IMR-90 (cell line): ENCODE measurements around the gene ETNK1. TPM values are rescaled to one million over a fixed set of nuclear protein-coding genes. Genes with fewer than 3 reads are reported as not detected.

Source experiments
- ATAC-seq: fragments of 200-7000 bp; cut with Tn5 transposase; 2 replicates; pipeline ENCODE4 v1.9.1; 2020; ENCODE audit warnings: low read depth, mild to moderate bottlenecking, moderate library complexity
- BruUV-seq: library from RNA; stranded (reverse); fragments of 400-500 nt; replicated peaks from 2 replicates; lab custom pipeline; 2021; lab: Mats Ljungman, UMichigan
- CTCF ChIA-PET: fragments of 300-600 bp; formaldehyde crosslinking; extraction: SDS; loops from one replicate; lab custom pipeline; 2021; ENCODE audit warnings: antibody characterized with exemption; lab: Yijun Ruan, JAX
- POLR2A ChIA-PET: fragments of 300-600 bp; sonication (Branson Sonifier 250); formaldehyde crosslinking; loops from one replicate; lab custom pipeline; 2022; ENCODE audit warnings: antibody characterized with exemption; ENCODE audit not compliant: unreplicated experiment; lab: Charles Lee
- DNase-seq: peaks from one replicate; pipeline ENCODE4 v3.0.0; 2013
- H2AFZ ChIP-seq: replicated peaks from 2 replicates; pipeline ENCODE3; 2013; ENCODE audit warnings: low read length, mild to moderate bottlenecking; ENCODE audit not compliant: poor library complexity
- H2AK5ac ChIP-seq: 2 replicates; pipeline ENCODE4 v1.6.1; 2013; ENCODE audit warnings: low read depth, low read length, inconsistent platforms
- H2AK9ac ChIP-seq: replicated peaks from 2 replicates; pipeline ENCODE3; 2013; ENCODE audit warnings: mild to moderate bottlenecking, low read depth, low read length, moderate library complexity; ENCODE audit not compliant: poor library complexity
- H2BK120ac ChIP-seq: 2 replicates; pipeline ENCODE4 v1.6.1; 2013; ENCODE audit warnings: low read depth, low read length, inconsistent platforms
- H2BK15ac ChIP-seq: 3 replicates; pipeline ENCODE4 v1.6.1; 2013; ENCODE audit warnings: low read depth, low read length, inconsistent platforms
- H2BK20ac ChIP-seq: 2 replicates; pipeline ENCODE4 v1.6.1; 2013; ENCODE audit warnings: low read depth, mild to moderate bottlenecking, inconsistent platforms, low read length, moderate library complexity
- H2BK5ac ChIP-seq: 2 replicates; pipeline ENCODE4 v1.6.1; 2013; ENCODE audit warnings: mild to moderate bottlenecking, low read depth, low read length, inconsistent platforms; ENCODE audit not compliant: poor library complexity, severe bottlenecking
- H3K14ac ChIP-seq: replicated peaks from 2 replicates; pipeline ENCODE4 v1.6.1; 2013; ENCODE audit warnings: low read depth, low read length, inconsistent platforms
- H3K18ac ChIP-seq: 2 replicates; pipeline ENCODE4 v1.6.1; 2013; ENCODE audit warnings: low read depth, low read length, control low read depth
- H3K23ac ChIP-seq: 2 replicates; pipeline ENCODE4 v1.6.1; 2013; ENCODE audit warnings: low read depth, low read length, inconsistent platforms
- H3K27ac ChIP-seq: 2 replicates; pipeline ENCODE4 v1.5.1; 2013; ENCODE audit warnings: mild to moderate bottlenecking, control low read depth, low read length; ENCODE audit not compliant: insufficient read depth
- H3K27me3 ChIP-seq: 2 replicates; pipeline ENCODE4 v1.6.1; 2013; ENCODE audit warnings: low read length; ENCODE audit not compliant: control insufficient read depth, insufficient read depth
- H3K36me3 ChIP-seq: 2 replicates; pipeline ENCODE4 v1.6.1; 2013; ENCODE audit warnings: low read length, mixed read lengths; ENCODE audit not compliant: control insufficient read depth, insufficient read depth
- H3K4ac ChIP-seq: 2 replicates; pipeline ENCODE4 v1.6.1; 2013; ENCODE audit warnings: low read depth, low read length, inconsistent platforms
- H3K4me1 ChIP-seq: 2 replicates; pipeline ENCODE4 v1.6.1; 2013; ENCODE audit warnings: low read length, mixed read lengths; ENCODE audit not compliant: control insufficient read depth, insufficient read depth
- H3K4me2 ChIP-seq: 2 replicates; pipeline ENCODE4 v1.6.1; 2013; ENCODE audit warnings: low read depth, mild to moderate bottlenecking, control low read depth, low read length, moderate library complexity
- H3K4me3 ChIP-seq: 2 replicates; pipeline ENCODE4 v1.5.1; 2013; ENCODE audit warnings: low read depth, mild to moderate bottlenecking, control low read depth, low read length, moderate library complexity; ENCODE audit not compliant: insufficient read depth
- H3K56ac ChIP-seq: 2 replicates; pipeline ENCODE4 v1.6.1; 2013; ENCODE audit warnings: low read length, inconsistent platforms; ENCODE audit not compliant: insufficient read depth; ENCODE audit errors: extremely low read depth
- H3K79me1 ChIP-seq, 2 experiments: 2 replicates each; pipeline ENCODE4 v1.6.1; 2013; ENCODE audit warnings: low read length in 2 of 2, inconsistent platforms in 1 of 2, low read depth in 1 of 2
- H3K9ac ChIP-seq: 2 replicates; pipeline ENCODE4 v1.6.1; 2013; ENCODE audit warnings: low read depth, low read length, control low read depth
- H3K9me1 ChIP-seq: 2 replicates; pipeline ENCODE4 v1.6.1; 2013; ENCODE audit warnings: low read length, inconsistent platforms; ENCODE audit not compliant: insufficient read depth
- H3K9me3 ChIP-seq: 2 replicates; pipeline ENCODE4 v1.6.1; 2013; ENCODE audit warnings: low read length; ENCODE audit not compliant: control insufficient read depth, insufficient read depth
- H4K20me1 ChIP-seq: 2 replicates; pipeline ENCODE4 v1.6.1; 2013; ENCODE audit warnings: low read length, inconsistent platforms; ENCODE audit not compliant: insufficient read depth
- H4K5ac ChIP-seq: 2 replicates; pipeline ENCODE4 v1.6.1; 2013; ENCODE audit warnings: mild to moderate bottlenecking, low read depth, low read length, control low read depth
- H4K8ac ChIP-seq, 2 experiments: 2 replicates each; pipeline ENCODE4 v1.6.1; 2013; ENCODE audit warnings: low read depth in 2 of 2, low read length in 2 of 2, control low read depth in 1 of 2, inconsistent platforms in 1 of 2
- H4K91ac ChIP-seq: 2 replicates; pipeline ENCODE4 v1.6.1; 2013; ENCODE audit warnings: low read depth, low read length, inconsistent platforms; ENCODE audit not compliant: insufficient read depth
- BHLHE40 ChIP-seq: fragments of 150-350 bp; IDR thresholded peaks from 2 replicates; pipeline ENCODE4 v1.6.1; 2016; ENCODE audit warnings: mild to moderate bottlenecking, low read depth, low read length
- FOS ChIP-seq: fragments of 150-350 bp; IDR thresholded peaks from 2 replicates; pipeline ENCODE4 v1.6.1; 2016; ENCODE audit warnings: low read depth, low read length
- MAFK ChIP-seq: IDR thresholded peaks from 2 replicates; pipeline ENCODE4 v1.6.1; 2012; ENCODE audit warnings: low read depth, low read length, improper control_type of control experiment
- MAZ ChIP-seq: IDR thresholded peaks from 2 replicates; pipeline ENCODE4 v1.6.1; 2012; ENCODE audit warnings: low read depth, mild to moderate bottlenecking, low read length, improper control_type of control experiment, moderate library complexity, borderline replicate concordance
- MXI1 ChIP-seq: IDR thresholded peaks from 2 replicates; pipeline ENCODE4 v1.6.1; 2012; ENCODE audit warnings: low read depth, mild to moderate bottlenecking, low read length, moderate library complexity, borderline replicate concordance
- NFE2L2 ChIP-seq: fragments of 150-350 bp; IDR thresholded peaks from 2 replicates; pipeline ENCODE4 v1.6.1; 2016; ENCODE audit warnings: low read depth, mild to moderate bottlenecking, low read length
- POLR2A ChIP-seq: IDR thresholded peaks from 2 replicates; pipeline ENCODE4 v1.6.1; 2012; ENCODE audit warnings: mild to moderate bottlenecking, low read depth, low read length
- SMC3 ChIP-seq: fragments of 150-350 bp; IDR thresholded peaks from 2 replicates; pipeline ENCODE4 v1.6.1; 2016; ENCODE audit warnings: low read depth, mild to moderate bottlenecking, antibody characterized with exemption, low read length, moderate library complexity
- WGBS, 2 experiments: methylation state at CpG; one replicate each; pipeline versions ENCODE4 v1.1.5 to v1.1.7; 2013; ENCODE audit warnings: missing lambda C conversion rate in 2 of 2; ENCODE audit not compliant: insufficient read length in 1 of 2; ENCODE audit errors: extremely low coverage in 2 of 2; 5-methylcytosine and 5-hydroxymethylcytosine counted together
- dilution Hi-C: fragments of 300-500 bp; cut with HindIII; formaldehyde crosslinking; loops from one replicate; pipeline ENCODE4 v1.14.3; 2018; ENCODE audit warnings: low sequenced_read_pairs; ENCODE audit not compliant: unreplicated experiment
- in situ Hi-C: fragments of 300-500 bp; cut with MboI; formaldehyde crosslinking; loops from 3 replicates; pipeline ENCODE4 v1.14.3; 2019; ENCODE audit warnings: low sequenced_read_pairs, inconsistent platforms, mixed read lengths
- intact Hi-C: fragments of 100-400 bp; cut with micrococcal nuclease; formaldehyde crosslinking; loops from 2 replicates; pipeline ENCODE4 v1.10.0; 2022
- polyA plus RNA-seq, 3 experiments: library from polyadenylated mRNA; depleted of rRNA; stranded (reverse); fragments of >200 nt; gene quantifications; 2 replicates each; pipeline ENCODE4 v1.2.3, GENCODE V29; 2012; ENCODE audit warnings: low replicate concordance in 1 of 3
- total RNA-seq: library from RNA; depleted of rRNA; stranded (reverse); fragments of >200 nt; gene quantifications from 2 replicates; pipeline ENCODE4 v1.2.3, GENCODE V29; 2012

ETNK1 gene
- total and polyA plus RNA-seq, 2 of the 4 experiments (the other 2 are of a cell fraction) = 12.8 to 33.3 TPM

- Histone ChIP-seq H4K91ac (no peak overlapping the region), H3K79me1 (peaks cover 12 to 32% of the 10 kb centered on the region in 2 experiments; a peak in 3 of 4 replicates), H2BK15ac (no peak overlapping the region), H4K20me1 (0 out of 2 replicates have a peak, but pooled peaks cover 8% of the 10 kb centered on the region), H3K9me1 (no peaks in the 10 kb centered on the region; the same call in 1 of the 2 replicates), H3K36me3 (peaks cover 5% of the 10 kb centered on the region; the same call in 1 of the 2 replicates), H4K5ac (no peak overlapping the region), H3K4me2 (no peak overlapping the region; the same call in 1 of the 2 replicates), H2BK120ac (no peak overlapping the region), H2AK9ac (no peak overlapping the region), H3K9ac (no peak overlapping the region), H3K9me3 (no peaks in the 10 kb centered on the region), H3K4me3 (no peak overlapping the region), H3K56ac (no peak overlapping the region), H2BK20ac (no peak overlapping the region), H2AK5ac (no peak overlapping the region), H3K14ac (0 out of 2 replicates have a peak overlapping the region, but pooled peaks have one; percentile 52), H3K23ac (0 out of 2 replicates have a peak overlapping the region, but pooled peaks have one; percentile 33), H3K27me3 (no peaks in the 10 kb centered on the region), H3K18ac (no peak overlapping the region), H3K4me1 (peaks cover 6% of the 10 kb centered on the region), H3K27ac (no peak overlapping the region), H3K4ac (no peak overlapping the region), H4K8ac (no peak overlapping the region), H2AFZ (no peak overlapping the region), H2BK5ac (no peak overlapping the region)
- intact Hi-C loops (no loop called here), in situ Hi-C loops (no loop called here), dilution Hi-C loops (no loop called here)
- BruUV-seq = no TSS peak
- WGBS, 2 experiments = 43% methylated on average over 2 of the region's 5 CpGs; no CpG with 5 or more reads in 1 of the 2 experiments
- no peak for TF ChIP-seq FOS
- TF ChIP-seq MAZ = no peak
- no peak for TF ChIP-seq BHLHE40
- no peak for TF ChIP-seq MAFK
- TF ChIP-seq POLR2A = no peak
- TF ChIP-seq NFE2L2 = no peak
- TF ChIP-seq MXI1 = no peak
- TF ChIP-seq SMC3 = no peak
- ATAC-seq (no peak), DNase-seq (no peak)
- POLR2A ChIA-PET = no interaction called here
- CTCF ChIA-PET = interaction anchor here (1.6 kb wide), 1 partner anchor 28 kb away, joined by 4 read pairs; no protein-coding TSS in a partner anchor
Measured at GRCh38 chr12:22656376-22656775, 31.4 kb downstream of the ETNK1 start.
